C4-2B (cell line): ENCODE results near the gene CASP9.

Experiments
- ZFX ChIP-seq: fragments of 450-650 bp; IDR thresholded peaks from 2 replicates; pipeline ENCODE4 v1.6.1; 2017
- TF ChIP-seq, protein P1 (sequence below): fragments of 450-650 bp; conservative IDR thresholded peaks from 2 replicates; pipeline ENCODE4 v1.5.1; 2017; ENCODE audit warnings: mild to moderate bottlenecking

DNA sequence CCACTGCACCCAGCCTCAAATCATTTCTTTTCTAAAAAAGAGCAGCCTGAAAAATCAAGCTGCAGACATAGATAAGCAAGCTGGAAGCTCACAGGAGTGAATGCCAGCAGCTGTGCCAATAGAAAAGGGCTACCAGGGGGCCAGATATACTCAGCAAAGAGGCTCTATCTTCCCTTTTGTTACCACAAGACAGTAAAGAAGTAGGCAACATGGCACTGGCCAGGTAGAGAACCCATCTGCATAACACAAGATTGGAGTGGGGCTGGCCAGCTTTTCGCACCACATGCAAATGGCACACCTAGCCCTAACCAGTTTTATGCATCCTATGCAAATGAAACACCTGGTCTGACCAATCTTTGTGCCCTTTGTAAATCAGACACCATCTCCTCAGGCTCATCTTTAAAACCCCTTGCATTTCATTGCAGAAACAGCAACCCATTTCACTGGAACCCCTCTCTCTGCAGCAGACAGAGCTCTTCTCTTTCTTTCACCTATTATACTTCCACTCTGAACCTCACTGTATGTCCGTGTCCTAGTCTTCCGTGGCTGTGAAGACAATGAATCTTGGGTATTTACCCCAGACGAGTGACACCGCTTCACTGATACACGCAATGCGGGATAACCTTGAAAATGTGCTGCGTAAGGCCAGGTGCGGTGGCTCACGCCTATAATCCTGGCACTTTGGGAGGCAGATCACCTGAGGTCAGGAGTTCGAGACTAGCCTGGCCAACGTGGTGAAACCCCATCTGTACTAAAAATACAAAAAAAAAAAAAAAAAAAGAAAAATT, 15.1 kb downstream of the CASP9 start:
- TF ChIP-seq, protein P1, sequence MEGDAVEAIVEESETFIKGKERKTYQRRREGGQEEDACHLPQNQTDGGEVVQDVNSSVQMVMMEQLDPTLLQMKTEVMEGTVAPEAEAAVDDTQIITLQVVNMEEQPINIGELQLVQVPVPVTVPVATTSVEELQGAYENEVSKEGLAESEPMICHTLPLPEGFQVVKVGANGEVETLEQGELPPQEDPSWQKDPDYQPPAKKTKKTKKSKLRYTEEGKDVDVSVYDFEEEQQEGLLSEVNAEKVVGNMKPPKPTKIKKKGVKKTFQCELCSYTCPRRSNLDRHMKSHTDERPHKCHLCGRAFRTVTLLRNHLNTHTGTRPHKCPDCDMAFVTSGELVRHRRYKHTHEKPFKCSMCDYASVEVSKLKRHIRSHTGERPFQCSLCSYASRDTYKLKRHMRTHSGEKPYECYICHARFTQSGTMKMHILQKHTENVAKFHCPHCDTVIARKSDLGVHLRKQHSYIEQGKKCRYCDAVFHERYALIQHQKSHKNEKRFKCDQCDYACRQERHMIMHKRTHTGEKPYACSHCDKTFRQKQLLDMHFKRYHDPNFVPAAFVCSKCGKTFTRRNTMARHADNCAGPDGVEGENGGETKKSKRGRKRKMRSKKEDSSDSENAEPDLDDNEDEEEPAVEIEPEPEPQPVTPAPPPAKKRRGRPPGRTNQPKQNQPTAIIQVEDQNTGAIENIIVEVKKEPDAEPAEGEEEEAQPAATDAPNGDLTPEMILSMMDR = no peak
- no peak for TF ChIP-seq ZFX
